Breast epithelium (tissue), 3 donors: ENCODE data around the gene LTBP4.

Experiments used
- CTCF ChIP-seq, 3 donors: fragments of 450-650 bp; IDR thresholded peaks; one replicate each; pipeline ENCODE4 v1.5.1; 2016 to 2017; ENCODE audit warnings: antibody characterized with exemption in 3 of 3, mild to moderate bottlenecking in 3 of 3, moderate library complexity in 3 of 3
- POLR2A ChIP-seq: fragments of 450-650 bp; IDR thresholded peaks from one replicate; pipeline ENCODE4 v1.6.1; 2016; ENCODE audit warnings: antibody characterized with exemption, mild to moderate bottlenecking, moderate library complexity

GRCh38 chr19:40662925-40663694, 61.9 kb downstream of the LTBP4 start:
- TF ChIP-seq POLR2A (no peak), CTCF (IDR thresholded peaks at IDR 0.05) (peak in 2 of 3 donors; percentile 99)
